ENCODE measurements around the gene AMD1. TPM values are rescaled to one million over a fixed set of nuclear protein-coding genes. Genes with fewer than 3 reads are reported as not detected.

AMD1 gene
- total RNA-seq, 1 experiment from 2014 or later: 87.6 TPM

DNA sequence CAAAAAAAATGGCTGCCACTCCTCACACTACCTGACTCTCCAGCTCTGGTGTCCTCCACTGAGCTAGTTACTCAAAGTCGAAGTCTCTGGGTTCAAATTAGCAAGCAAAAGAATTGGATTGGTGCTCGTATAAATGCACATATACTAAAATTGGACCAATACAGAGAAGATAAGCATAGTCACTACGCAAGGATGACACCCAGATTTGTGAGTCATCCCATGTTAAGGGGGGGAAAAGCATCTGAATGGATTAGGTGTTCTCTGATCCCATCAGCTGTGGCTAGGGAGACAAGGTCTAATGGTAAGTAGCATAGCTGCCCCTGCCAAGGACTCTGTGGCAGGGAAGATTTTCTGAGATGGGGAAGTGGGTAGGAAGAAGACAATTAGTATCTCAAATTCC is 18.3 kb upstream of the AMD1 start:
- Histone ChIP-seq H3K36me3 (ENCODE audit: insufficient read depth, low read length, poor library complexity, severe bottlenecking) (no peaks in the 10 kb centered on the region), H3K27me3 (replicated peaks; ENCODE audit: insufficient read depth, low read depth, low read length, poor library complexity) (no peaks in the 10 kb centered on the region), H3K27ac (ENCODE audit: low read depth, low read length, poor library complexity, severe bottlenecking) (no peak overlapping the region), H3K9me3 (ENCODE audit: low read depth, low read length, poor library complexity, severe bottlenecking) (no peaks in the 10 kb centered on the region), H3K4me3 (ENCODE audit: low read depth, low read length, poor library complexity, severe bottlenecking) (no peak overlapping the region), H3K4me1 (ENCODE audit: insufficient read depth, low read length, poor library complexity, severe bottlenecking) (no peaks in the 10 kb centered on the region)
- BruUV-seq (replicated peaks): no TSS peak
- ChIA-PET POLR2A (ENCODE audit: low non-redundant PET) (no interaction called here), CTCF (no interaction called here)
- TF ChIP-seq EZH2 (IDR thresholded peaks at IDR 0.05; ENCODE audit: borderline replicate concordance, low read depth, low read length, poor library complexity, severe bottlenecking): no peak
- TF ChIP-seq CTCF (conservative IDR thresholded peaks at IDR 0.05; ENCODE audit: low read depth, low read length): no peak
- intact Hi-C loops (cut with micrococcal nuclease; ENCODE audit: unreplicated experiment): no loop called here
- no peak for DNase-seq (ENCODE audit: low spot score)

- no peak for DNase-seq (ENCODE audit: low spot score)
- TF ChIP-seq CTCF (conservative IDR thresholded peaks at IDR 0.05; ENCODE audit: low read depth, low read length): no peak
- no peak for TF ChIP-seq EZH2 (IDR thresholded peaks at IDR 0.05; ENCODE audit: borderline replicate concordance, low read depth, low read length, poor library complexity, severe bottlenecking)
- no peaks in the 10 kb centered on the region for H3K9me3 ChIP-seq (ENCODE audit: low read depth, low read length, poor library complexity, severe bottlenecking)
- intact Hi-C loops (cut with micrococcal nuclease; ENCODE audit: unreplicated experiment): no loop called here
- no peaks in the 10 kb centered on the region for H3K4me1 ChIP-seq (ENCODE audit: insufficient read depth, low read length, poor library complexity, severe bottlenecking)
- BruUV-seq (replicated peaks): no TSS peak
- CTCF ChIA-PET: no interaction called here
- POLR2A ChIA-PET (ENCODE audit: low non-redundant PET): no interaction called here
- no peaks in the 10 kb centered on the region for H3K36me3 ChIP-seq (ENCODE audit: insufficient read depth, low read length, poor library complexity, severe bottlenecking)
- no peak overlapping the region for H3K4me3 ChIP-seq (ENCODE audit: low read depth, low read length, poor library complexity, severe bottlenecking)
- no peak overlapping the region for H3K27ac ChIP-seq (ENCODE audit: low read depth, low read length, poor library complexity, severe bottlenecking)
- no peaks in the 10 kb centered on the region for H3K27me3 ChIP-seq (replicated peaks; ENCODE audit: insufficient read depth, low read depth, low read length, poor library complexity)
These were observed 16.6 kb upstream of the AMD1 start for GRCh38 chr6:110858016-110858415.

- CTCF ChIA-PET: no interaction called here
- H3K4me1 ChIP-seq (ENCODE audit: insufficient read depth, low read length, poor library complexity, severe bottlenecking): no peaks in the 10 kb centered on the region
- no TSS peak for BruUV-seq (replicated peaks)
- H3K27ac ChIP-seq (ENCODE audit: low read depth, low read length, poor library complexity, severe bottlenecking): no peak overlapping the region
- no peaks in the 10 kb centered on the region for H3K36me3 ChIP-seq (ENCODE audit: insufficient read depth, low read length, poor library complexity, severe bottlenecking)
- H3K27me3 ChIP-seq (replicated peaks; ENCODE audit: insufficient read depth, low read depth, low read length, poor library complexity): no peaks in the 10 kb centered on the region
- H3K4me3 ChIP-seq (ENCODE audit: low read depth, low read length, poor library complexity, severe bottlenecking): no peak overlapping the region
- TF ChIP-seq EZH2 (IDR thresholded peaks at IDR 0.05; ENCODE audit: borderline replicate concordance, low read depth, low read length, poor library complexity, severe bottlenecking) (no peak), CTCF (conservative IDR thresholded peaks at IDR 0.05; ENCODE audit: low read depth, low read length) (no peak)
- no peak for DNase-seq (ENCODE audit: low spot score)
- POLR2A ChIA-PET (ENCODE audit: low non-redundant PET): no interaction called here
- intact Hi-C loops (cut with micrococcal nuclease; ENCODE audit: unreplicated experiment): no loop called here
- H3K9me3 ChIP-seq (ENCODE audit: low read depth, low read length, poor library complexity, severe bottlenecking): no peaks in the 10 kb centered on the region
These were observed 15.9 kb upstream of the AMD1 start for GRCh38 chr6:110858562-110859214.
